ENCODE results near the gene SMYD1. TPM values are rescaled to one million over a fixed set of nuclear protein-coding genes. Genes with fewer than 3 reads are reported as not detected.

Gene SMYD1
- total RNA-seq, 6 donors from 2014 or later = not detected

GRCh38 chr2:88097192-88097591 lies 29.6 kb downstream of the SMYD1 start:
- H3K27ac ChIP-seq = no peak overlapping the region
- ATAC-seq (ENCODE audit: low FRiP score in 2 of 2) (no peak), DNase-seq (no peak)
- no peaks in the 10 kb centered on the region for H3K4me1 ChIP-seq
- no peak overlapping the region for H3K4me3 ChIP-seq
- H3K27me3 ChIP-seq = no peaks in the 10 kb centered on the region
- H3K36me3 ChIP-seq = no peaks in the 10 kb centered on the region
- TF ChIP-seq POLR2AphosphoS5 (IDR thresholded peaks at IDR 0.05) = no peak
- TF ChIP-seq CTCF (IDR thresholded peaks at IDR 0.05) = no peak
- TF ChIP-seq EP300 (IDR thresholded peaks at IDR 0.05) = no peak
- no peak for TF ChIP-seq POLR2A (IDR thresholded peaks at IDR 0.05)
- H3K9me3 ChIP-seq = no peaks in the 10 kb centered on the region
- 73 to 80% methylated on average over 3 of the region's 3 CpGs for WGBS, 2 donors

GRCh38 chr2:88097891-88098557 lies 30.4 kb downstream of the SMYD1 start:
- no peak overlapping the region for H3K4me3 ChIP-seq
- WGBS, 2 donors = 67 to 68% methylated on average over 4 of the region's 4 CpGs

GRCh38 chr2:88098558-88098900 lies 30.9 kb downstream of the SMYD1 start:
- no peaks in the 10 kb centered on the region for H3K9me3 ChIP-seq
- ATAC-seq (ENCODE audit: low FRiP score in 2 of 2) = no peak
- H3K4me1 ChIP-seq = no peaks in the 10 kb centered on the region
- no peak for DNase-seq
- H3K27me3 ChIP-seq = no peaks in the 10 kb centered on the region
- no peaks in the 10 kb centered on the region for H3K36me3 ChIP-seq
- TF ChIP-seq POLR2A (IDR thresholded peaks at IDR 0.05) = no peak
- no peak overlapping the region for H3K4me3 ChIP-seq
- H3K27ac ChIP-seq = no peak overlapping the region

More at GRCh38 chr2:88097891-88098557, 30.4 kb downstream of the SMYD1 start:
- ATAC-seq (ENCODE audit: low FRiP score in 2 of 2) = no peak
- no peak overlapping the region for H3K27ac ChIP-seq
- H3K36me3 ChIP-seq = no peaks in the 10 kb centered on the region
- H3K9me3 ChIP-seq = no peaks in the 10 kb centered on the region
- TF ChIP-seq POLR2AphosphoS5 (IDR thresholded peaks at IDR 0.05) (no peak), EP300 (IDR thresholded peaks at IDR 0.05) (no peak), POLR2A (IDR thresholded peaks at IDR 0.05) (no peak), CTCF (IDR thresholded peaks at IDR 0.05) (no peak)
- no peak for DNase-seq
- H3K27me3 ChIP-seq = no peaks in the 10 kb centered on the region
- no peaks in the 10 kb centered on the region for H3K4me1 ChIP-seq

GRCh38 chr2:88099798-88100488 lies 32.3 kb downstream of the SMYD1 start:
- no peaks in the 10 kb centered on the region for H3K9me3 ChIP-seq
- no peaks in the 10 kb centered on the region for H3K36me3 ChIP-seq
- H3K4me1 ChIP-seq = no peaks in the 10 kb centered on the region
- H3K27ac ChIP-seq = no peak overlapping the region
- 35 to 49% methylated on average over 5 of the region's 5 CpGs for WGBS, 2 donors
- no peaks in the 10 kb centered on the region for H3K27me3 ChIP-seq
- H3K4me3 ChIP-seq = no peak overlapping the region
- ATAC-seq (ENCODE audit: low FRiP score in 2 of 2) (peak in 1 of 2 donors; percentile 46), DNase-seq (no peak)
- TF ChIP-seq POLR2A (IDR thresholded peaks at IDR 0.05) (no peak), CTCF (IDR thresholded peaks at IDR 0.05) (no peak)

GRCh38 chr2:88100489-88100858 lies 32.8 kb downstream of the SMYD1 start:
- no peak overlapping the region for H3K27ac ChIP-seq
- TF ChIP-seq EP300 (IDR thresholded peaks at IDR 0.05) = no peak
- TF ChIP-seq POLR2A (IDR thresholded peaks at IDR 0.05) = no peak
- no peak for TF ChIP-seq CTCF (IDR thresholded peaks at IDR 0.05)
- no peak for TF ChIP-seq POLR2AphosphoS5 (IDR thresholded peaks at IDR 0.05)
- ATAC-seq (ENCODE audit: low FRiP score in 2 of 2) = no peak
- no peak overlapping the region for H3K4me3 ChIP-seq
- H3K36me3 ChIP-seq = no peaks in the 10 kb centered on the region
- DNase-seq = no peak
- H3K27me3 ChIP-seq = no peaks in the 10 kb centered on the region
- no peaks in the 10 kb centered on the region for H3K9me3 ChIP-seq
- no peaks in the 10 kb centered on the region for H3K4me1 ChIP-seq
- WGBS, 2 donors = 83 to 90% methylated on average over 3 of the region's 3 CpGs

Data from upper lobe of left lung (tissue), 6 donors.